ENCODE measurements around the gene KCNH2.

GRCh38 chr7:151000897-151001495 is 22.9 kb upstream of the KCNH2 start:
- no peak for TF ChIP-seq CTCF (IDR thresholded peaks at IDR 0.05)
- no peak for TF ChIP-seq POLR2A (IDR thresholded peaks at IDR 0.05)
